Neural cell (in vitro differentiated cells): ENCODE results near the gene RBP5.
"Not testable (repeated sequence)": the region's sequence is repeated elsewhere in the genome, so short reads cannot be mapped to it uniquely, and the experiment has no call there.

Experiments
- EP300 ChIP-seq: fragments of 450-650 bp; conservative IDR thresholded peaks from 2 replicates; pipeline ENCODE4 v1.6.1; 2014; ENCODE audit warnings: antibody characterized with exemption, mild to moderate bottlenecking, moderate library complexity; ENCODE audit not compliant: poor library complexity, severe bottlenecking
- REST ChIP-seq: IDR thresholded peaks from 2 replicates; pipeline ENCODE4 v1.6.1; 2012; ENCODE audit warnings: borderline replicate concordance

GRCh38 chr12:7107181-7107580, 21.5 kb downstream of the RBP5 start:
- TF ChIP-seq EP300, REST: not testable (repeated sequence)
